ENCODE measurements around the gene ANO2. TPM values are rescaled to one million over a fixed set of nuclear protein-coding genes. Genes with fewer than 3 reads are reported as not detected.

Gene ANO2
- total and polyA plus RNA-seq, 2 donors (not counting 3 experiments of a cell fraction or from before 2014, with no cell fraction given), result 15.4 to 65.0 TPM

- Histone ChIP-seq H4K20me1 (replicated peaks; ENCODE audit: control insufficient read depth, extremely low read depth, insufficient read depth, low read length) (no peaks in the 10 kb centered on the region), H3K27ac (ENCODE audit: insufficient read depth, low read depth, low read length) (no peak overlapping the region), H3K9ac (replicated peaks; ENCODE audit: extremely low read depth, insufficient read depth, low read length) (no peak overlapping the region), H3K4me3 (replicated peaks in 1 of 3; ENCODE audit: insufficient read depth in 1 of 3, low read depth in 1 of 3, low read length in 3 of 3) (no peak overlapping the region), H3K36me3 (ENCODE audit: control insufficient read depth in 2 of 2, extremely low read depth in 1 of 2, insufficient read depth in 2 of 2, low read length in 2 of 2) (peaks cover 4 to 27% of the 10 kb centered on the region in 2 experiments), H3K79me2 (ENCODE audit: control insufficient read depth, insufficient read depth, low read length) (no peaks in the 10 kb centered on the region), H3K4me2 (ENCODE audit: insufficient read depth, low read length) (no peak overlapping the region), H3K27me3 (ENCODE audit: control insufficient read depth in 2 of 2, insufficient read depth in 2 of 2, low read length in 2 of 2) (no peaks in the 10 kb centered on the region), H2AFZ (ENCODE audit: low read depth, low read length) (no peak overlapping the region), H3K9me3 (replicated peaks; ENCODE audit: control insufficient read depth, insufficient read depth, low read length) (no peaks in the 10 kb centered on the region), H3K4me1 (ENCODE audit: control insufficient read depth, extremely low read depth, insufficient read depth, low read length) (no peaks in the 10 kb centered on the region), H3K9me1 (replicated peaks; ENCODE audit: control insufficient read depth, extremely low read depth, insufficient read depth, low read length) (no peaks in the 10 kb centered on the region)
- dilution Hi-C loops (cut with MboI; ENCODE audit: extremely low pct_ligation_motif_present, low sequenced_read_pairs) (no loop called here), intact Hi-C loops (cut with micrococcal nuclease) (no loop called here)
- no TSS peak for BruUV-seq (replicated peaks)
- TF ChIP-seq MYC (IDR thresholded peaks at IDR 0.05; ENCODE audit: low read depth, low read length) (no peak), POLR2AphosphoS5 (IDR thresholded peaks at IDR 0.05; ENCODE audit: insufficient read depth, low read depth, low read length) (no peak), JUN (IDR thresholded peaks at IDR 0.05; ENCODE audit: borderline replicate concordance, insufficient read depth, insufficient read length, low read depth) (no peak), POLR2A (IDR thresholded peaks at IDR 0.05; ENCODE audit: low read depth, low read length) (no peak), MAX (IDR thresholded peaks at IDR 0.05; ENCODE audit: insufficient read depth, insufficient read length) (no peak), EZH2 (IDR thresholded peaks at IDR 0.05; ENCODE audit: borderline replicate concordance, low read depth, low read length, severe bottlenecking) (no peak), FOS (IDR thresholded peaks at IDR 0.05; ENCODE audit: borderline replicate concordance, insufficient read depth, low read length) (no peak), CTCF (IDR thresholded peaks at IDR 0.05; ENCODE audit: extremely low read depth in 1 of 2, insufficient read depth in 1 of 2, low read depth in 1 of 2, low read length in 2 of 2) (no peak), GATA2 (IDR thresholded peaks at IDR 0.05; ENCODE audit: insufficient read depth, insufficient read length, low read depth, low read length) (no peak)
- ChIA-PET CTCF (interaction anchor here (1.0 to 2.5 kb wide), 2 partner anchors 13 to 87 kb away, joined by 3 to 10 read pairs; no protein-coding TSS in a partner anchor), POLR2A (no interaction called here)
- FAIRE-seq (no peak), DNase-seq (ENCODE audit: low read depth, low spot score) (no peak)
Observed at GRCh38 chr12:5561846-5562245, 383.2 kb downstream of the ANO2 start.
